Lung microvascular endothelial cell (primary cell): ENCODE data around the gene CALML6. TPM values are rescaled to one million over a fixed set of nuclear protein-coding genes. Genes with fewer than 3 reads are reported as not detected.

Experiments
- DNase-seq, 2 donors: peaks; one replicate each; pipeline versions ENCODE4 v3.0.0 to v3.0.0-alpha.2; 2010; ENCODE audit warnings: low read depth in 2 of 2
- total RNA-seq: library from RNA; depleted of rRNA; stranded (reverse); fragments of >200 nt; gene quantifications from 2 replicates; pipeline ENCODE4 v1.2.1, GENCODE V29; 2014

Gene CALML6
- total RNA-seq, 1 donor from 2014 or later = not detected

DNA sequence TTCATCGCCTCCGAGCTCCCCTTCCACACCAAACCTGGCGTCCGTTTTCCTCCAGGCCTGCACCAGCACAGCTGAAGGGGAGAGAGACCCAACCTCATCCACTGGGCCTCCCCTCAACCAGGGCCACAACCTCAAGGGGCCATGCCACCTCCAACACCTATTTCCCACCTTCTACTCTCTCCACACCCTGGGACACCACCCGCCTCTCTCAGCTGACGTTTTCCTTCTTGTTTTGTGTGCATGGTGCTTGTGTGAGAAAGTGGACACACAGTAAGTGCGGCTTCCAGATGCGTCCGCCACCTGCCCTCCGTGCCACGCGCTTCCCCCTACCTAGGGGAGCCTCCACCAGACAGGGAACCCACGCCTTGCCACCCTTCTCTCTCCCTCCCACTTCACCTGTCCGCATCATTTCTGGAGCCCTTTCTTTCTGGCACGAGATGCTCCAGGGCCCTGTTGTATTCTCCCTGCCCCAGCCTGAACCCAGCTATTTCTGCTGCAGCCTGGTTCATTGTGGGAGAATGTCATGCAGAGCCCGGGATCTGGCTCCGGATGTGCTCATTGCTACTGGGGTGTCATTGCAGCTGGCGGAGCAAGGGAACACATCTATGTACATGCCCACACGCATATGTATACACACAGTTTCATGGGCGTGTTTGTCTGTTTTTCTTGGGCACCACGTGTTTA is 22.8 kb upstream of the CALML6 start:
- no peak for DNase-seq

DNA sequence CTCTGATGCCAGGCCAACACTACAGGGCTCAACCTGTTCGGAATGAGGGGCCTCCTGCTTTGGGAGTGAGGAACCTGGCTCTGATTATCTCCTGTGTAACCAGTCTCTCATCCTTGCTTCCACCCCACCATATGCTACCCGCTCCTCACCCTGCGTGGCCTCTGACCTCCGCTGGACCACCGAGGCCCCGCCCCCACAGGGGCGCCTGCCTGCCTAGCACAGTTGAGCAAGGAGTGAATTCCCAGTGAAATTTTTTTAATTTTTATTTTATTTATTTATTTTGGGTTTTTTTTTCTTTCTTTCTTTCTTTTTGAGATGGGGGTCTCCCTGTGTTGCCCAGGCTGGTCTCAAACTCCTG is 22.3 kb upstream of the CALML6 start:
- no peak for DNase-seq

DNA sequence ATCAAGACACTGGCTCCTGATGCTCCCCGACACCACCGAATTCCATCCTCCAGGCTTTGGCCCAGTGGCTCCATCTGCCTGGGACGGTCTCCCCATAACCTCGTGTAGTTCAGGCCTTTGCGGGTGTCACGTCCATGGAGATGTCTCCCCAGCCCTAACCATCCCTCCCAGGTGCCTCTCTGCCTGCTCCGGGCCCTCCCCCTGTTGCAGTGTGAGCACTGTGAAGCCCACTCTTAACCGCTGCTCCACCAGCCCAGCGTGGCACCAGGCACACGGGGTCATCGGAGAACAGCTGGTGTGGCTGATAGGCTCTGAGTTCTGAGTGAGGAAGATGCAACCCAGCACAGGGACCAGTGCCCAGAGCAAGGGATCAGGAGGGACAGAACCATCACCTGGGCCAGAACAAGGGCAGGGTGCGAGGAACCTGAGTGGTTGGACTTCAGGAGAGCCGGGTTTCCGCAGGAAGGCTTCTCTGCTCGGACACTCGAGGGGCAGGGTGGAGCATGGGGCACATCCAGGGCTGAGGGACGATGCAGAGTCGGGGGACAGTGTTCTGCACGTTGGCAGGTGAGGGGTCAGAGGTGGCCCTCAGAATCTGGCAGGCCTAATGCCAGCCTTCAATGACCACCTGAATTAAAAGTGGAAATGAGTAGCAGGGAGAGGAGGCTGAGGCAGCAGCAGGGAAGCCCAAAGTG is 21.6 kb upstream of the CALML6 start:
- no peak for DNase-seq

- no peak for DNase-seq
Measured at GRCh38 chr1:1893997-1894353, 21.1 kb upstream of the CALML6 start.

DNA sequence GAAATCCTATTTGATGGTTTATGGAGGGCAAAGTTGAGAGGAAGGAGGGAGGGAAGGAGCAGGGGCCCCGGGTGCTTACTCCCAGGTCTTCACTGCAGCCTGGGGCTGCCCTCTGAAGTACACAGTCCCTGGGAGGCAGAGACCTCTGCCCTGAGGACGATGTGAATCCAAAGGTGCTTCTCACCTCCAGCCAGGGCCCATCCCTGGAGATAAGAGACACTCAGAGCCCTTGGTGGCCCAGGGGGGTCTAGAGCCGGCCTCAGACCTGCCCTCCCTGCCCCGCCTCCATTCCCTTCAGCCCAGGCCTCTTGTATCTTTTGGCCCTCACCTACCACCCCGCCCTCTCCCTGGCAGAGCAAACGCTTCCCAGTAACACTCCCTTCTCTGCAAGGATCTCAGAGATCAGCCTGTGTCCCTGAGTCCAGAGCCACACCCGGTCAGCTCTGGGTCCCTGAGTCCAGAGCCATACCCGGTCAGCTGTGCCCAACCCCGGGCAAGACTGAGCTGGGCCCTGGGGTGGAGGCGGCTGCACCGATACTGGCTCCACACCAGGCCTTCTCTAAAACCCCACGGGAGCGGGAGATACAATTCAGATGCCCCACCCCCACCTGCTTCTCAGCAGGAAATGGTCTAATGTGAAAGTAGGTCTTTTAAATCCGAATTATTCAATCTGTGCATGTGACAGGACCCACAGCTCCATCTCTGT is 20.6 kb upstream of the CALML6 start:
- DNase-seq = no peak

- DNase-seq = no peak
Measured at GRCh38 chr1:1895060-1895418, 20.0 kb upstream of the CALML6 start.

DNA sequence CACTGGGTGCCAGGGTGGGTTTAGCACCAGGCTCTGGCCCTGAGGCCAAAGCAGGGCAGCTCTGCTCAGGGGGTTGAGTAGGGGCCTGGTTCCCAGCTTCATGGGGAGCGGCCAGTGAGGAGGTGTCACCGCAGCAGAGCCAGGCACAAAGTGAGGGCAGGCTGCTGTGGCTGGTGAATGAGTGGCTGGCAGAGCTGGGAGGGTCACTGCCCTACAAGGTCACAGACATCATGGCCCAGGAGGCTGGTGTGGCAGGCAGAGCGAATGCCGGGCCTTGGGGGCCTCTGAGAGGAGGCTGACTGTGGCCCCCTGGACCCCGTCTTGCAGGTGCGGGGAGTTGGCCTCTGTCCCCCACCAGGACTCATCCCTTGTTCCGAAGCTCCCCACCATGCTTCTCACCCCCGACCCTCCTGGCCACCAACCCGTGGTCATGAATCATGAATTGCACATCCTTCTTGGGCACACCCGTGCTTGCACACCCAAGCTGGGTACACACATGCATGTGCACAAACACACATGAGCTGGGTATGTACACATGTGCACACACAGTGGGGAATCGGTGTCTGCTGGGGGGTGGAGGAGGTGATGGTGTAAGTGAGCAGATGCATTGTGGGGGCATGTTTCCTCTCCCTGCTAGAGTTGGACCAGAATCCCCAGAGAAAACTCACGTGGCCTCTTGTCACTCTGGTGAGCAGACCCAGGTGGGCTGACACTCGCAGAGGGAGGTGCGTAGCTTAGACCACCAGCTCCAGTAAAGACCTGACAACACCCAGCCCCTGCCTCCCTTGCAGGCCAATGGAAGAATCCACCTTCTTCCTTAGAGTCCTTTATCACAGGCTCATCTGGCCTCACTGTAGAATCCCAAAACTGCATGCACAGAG is 19.4 kb upstream of the CALML6 start:
- no peak for DNase-seq

GRCh38 chr1:1898246-1898933 is 16.7 kb upstream of the CALML6 start:
- no peak for DNase-seq

GRCh38 chr1:1899266-1899966 is 15.6 kb upstream of the CALML6 start:
- DNase-seq = no peak

DNA sequence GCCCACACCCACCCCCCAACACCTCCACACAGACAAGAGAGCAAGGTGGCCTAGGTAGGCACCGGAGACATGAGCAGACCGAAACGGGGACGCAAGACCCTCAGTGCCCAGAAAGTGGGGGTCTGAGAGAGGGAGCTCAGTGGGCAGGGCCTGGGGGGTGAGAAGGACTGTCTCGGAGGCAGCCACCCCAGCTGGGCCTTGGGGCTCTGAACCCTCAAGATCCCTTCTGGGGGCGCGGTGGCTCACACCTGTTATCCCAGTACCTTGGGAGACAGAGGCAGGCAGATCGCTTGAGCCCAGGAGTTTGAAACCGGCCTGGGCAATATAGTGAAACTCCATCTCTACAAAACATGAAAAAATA is 15.1 kb upstream of the CALML6 start:
- DNase-seq = no peak

DNA sequence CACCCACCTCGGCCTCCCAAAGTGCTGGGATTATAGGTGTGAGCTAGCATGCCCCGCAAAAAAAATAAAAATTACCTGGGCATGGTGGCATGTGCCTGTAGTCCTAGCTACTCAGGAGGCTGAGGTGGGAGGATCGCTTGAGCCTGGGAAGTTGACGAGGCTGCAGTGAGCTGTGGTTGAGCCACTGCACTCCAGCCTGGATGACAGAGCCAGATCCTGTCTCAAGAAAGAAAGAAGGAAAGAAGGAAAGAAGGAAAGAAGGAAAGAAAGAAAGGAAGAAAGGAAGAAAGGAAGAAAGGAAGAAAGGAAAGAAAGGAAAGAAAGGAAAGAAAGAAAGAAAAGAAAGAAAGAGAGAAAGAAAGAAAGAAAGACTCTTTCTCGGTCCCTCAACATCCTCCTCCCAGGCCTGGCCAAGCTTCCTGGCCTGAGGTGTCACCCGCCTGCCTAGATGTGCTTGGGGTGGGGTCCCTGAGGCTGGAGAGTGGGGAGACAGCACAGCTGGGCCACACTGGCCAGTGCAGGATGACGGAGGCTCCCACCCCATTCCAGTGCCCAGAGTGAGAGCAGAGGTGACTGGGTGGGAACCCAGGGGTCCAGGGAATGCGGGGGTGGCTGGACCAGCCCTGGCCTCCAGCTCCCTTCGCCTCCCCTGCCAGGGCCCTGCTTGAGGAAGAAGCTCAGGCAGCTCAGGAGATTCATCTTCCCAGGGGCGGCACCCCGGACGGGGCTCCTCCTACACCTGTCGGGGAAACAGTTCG is 14.0 kb upstream of the CALML6 start:
- DNase-seq = no peak

- DNase-seq = no peak
Measured at GRCh38 chr1:1901641-1902294, 13.3 kb upstream of the CALML6 start.

GRCh38 chr1:1903224-1903623 is 11.8 kb upstream of the CALML6 start:
- no peak for DNase-seq

DNA sequence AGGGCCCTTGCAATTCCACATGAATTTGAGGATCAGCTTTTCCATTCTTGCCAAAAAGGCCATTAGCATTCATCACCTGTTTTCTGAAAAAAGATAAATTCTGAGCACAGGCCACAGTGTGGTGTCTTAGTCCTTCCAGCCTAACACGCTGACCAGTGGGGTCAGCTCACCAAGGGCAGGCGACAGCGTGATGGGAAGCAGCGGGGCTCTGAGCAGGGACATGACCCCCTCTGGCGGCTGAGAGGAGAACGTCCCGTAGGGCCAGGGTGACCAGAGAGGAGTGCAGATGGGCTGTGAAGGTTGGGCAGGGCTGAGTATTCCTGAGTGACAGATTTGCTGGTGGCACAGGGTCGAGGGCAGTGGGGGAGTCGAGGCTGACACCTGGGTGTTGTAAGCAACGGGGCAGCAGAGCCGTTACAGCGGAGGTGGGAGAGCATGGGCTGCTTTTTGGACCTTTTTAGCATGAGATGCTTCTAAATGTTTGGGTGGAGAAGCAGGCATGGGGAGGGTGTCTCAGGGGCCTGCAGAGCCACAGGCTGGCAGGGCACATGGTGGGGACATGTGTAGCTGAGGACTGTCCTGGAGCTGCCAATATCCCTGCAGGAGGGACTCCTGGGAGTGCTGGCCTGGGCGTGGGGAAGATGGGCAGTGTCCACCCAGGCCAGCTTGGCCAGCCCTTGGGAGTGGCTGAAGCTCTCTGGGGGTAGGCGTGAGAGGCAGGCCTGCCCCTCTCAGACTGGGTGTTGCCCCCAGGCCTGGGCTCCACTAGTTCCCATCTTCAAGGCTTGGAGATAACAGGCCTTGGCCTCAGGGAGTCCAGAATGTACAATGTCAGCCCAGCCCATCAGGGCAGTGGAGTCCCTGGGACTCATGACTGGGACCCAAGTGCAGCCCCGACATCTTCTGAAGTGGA is 8.6 kb upstream of the CALML6 start:
- peak; percentile 86 to 91 for DNase-seq

GRCh38 chr1:1907098-1907736 is 7.8 kb upstream of the CALML6 start:
- no peak for DNase-seq

DNA sequence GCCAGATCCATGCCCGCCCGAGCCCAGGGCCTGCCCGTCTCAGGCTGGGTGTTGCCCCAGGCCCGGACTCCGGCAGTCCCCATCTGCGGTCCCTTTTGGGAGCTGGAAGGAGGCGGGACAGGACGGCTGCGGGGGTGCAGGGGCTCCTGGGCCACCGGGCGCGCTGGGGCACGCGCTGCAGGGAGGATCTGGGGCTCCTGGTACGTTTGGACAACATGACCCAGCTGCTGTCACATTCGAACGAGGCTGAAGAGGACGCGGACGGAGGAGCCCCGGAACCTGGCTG is 6.6 kb upstream of the CALML6 start:
- DNase-seq = peak in 1 of 2 donors; percentile 23

GRCh38 chr1:1910033-1910465 is 5.0 kb upstream of the CALML6 start:
- DNase-seq = no peak

GRCh38 chr1:1910651-1911331 is 4.3 kb upstream of the CALML6 start:
- no peak for DNase-seq
